ENCODE results near the gene UBLCP1. TPM values are rescaled to one million over a fixed set of nuclear protein-coding genes. Genes with fewer than 3 reads are reported as not detected.
"Not testable (repeated sequence)": the region's sequence is repeated elsewhere in the genome, so short reads cannot be mapped to it uniquely, and the experiment has no call there.

The UBLCP1 gene
- total RNA-seq, 1 experiment from 2014 or later = 59.3 TPM

DNA sequence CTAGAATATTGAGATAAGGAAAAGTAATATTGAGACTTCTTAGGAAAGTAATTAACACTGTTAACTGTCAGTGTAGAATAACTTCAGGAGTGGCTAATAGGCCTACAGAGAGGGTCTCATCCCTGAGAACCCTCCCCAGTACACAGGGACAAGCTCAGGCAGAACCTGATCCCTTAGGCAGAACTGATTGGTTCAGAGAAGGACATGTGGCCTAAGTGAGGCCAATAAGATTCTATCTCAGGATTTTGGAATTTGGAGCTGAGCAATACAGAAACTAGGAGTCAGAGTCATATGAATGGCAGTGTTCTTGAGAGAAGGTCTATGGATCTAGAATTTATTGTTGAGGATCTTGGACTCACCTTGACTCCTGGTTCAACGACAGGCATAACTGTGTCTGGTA lies 10.9 kb upstream of the UBLCP1 start:
- DNase-seq (ENCODE audit: low read depth) = no peak

- no peak for DNase-seq (ENCODE audit: low read depth)
Measured at GRCh38 chr5:159257007-159257406, 6.1 kb upstream of the UBLCP1 start.

DNA sequence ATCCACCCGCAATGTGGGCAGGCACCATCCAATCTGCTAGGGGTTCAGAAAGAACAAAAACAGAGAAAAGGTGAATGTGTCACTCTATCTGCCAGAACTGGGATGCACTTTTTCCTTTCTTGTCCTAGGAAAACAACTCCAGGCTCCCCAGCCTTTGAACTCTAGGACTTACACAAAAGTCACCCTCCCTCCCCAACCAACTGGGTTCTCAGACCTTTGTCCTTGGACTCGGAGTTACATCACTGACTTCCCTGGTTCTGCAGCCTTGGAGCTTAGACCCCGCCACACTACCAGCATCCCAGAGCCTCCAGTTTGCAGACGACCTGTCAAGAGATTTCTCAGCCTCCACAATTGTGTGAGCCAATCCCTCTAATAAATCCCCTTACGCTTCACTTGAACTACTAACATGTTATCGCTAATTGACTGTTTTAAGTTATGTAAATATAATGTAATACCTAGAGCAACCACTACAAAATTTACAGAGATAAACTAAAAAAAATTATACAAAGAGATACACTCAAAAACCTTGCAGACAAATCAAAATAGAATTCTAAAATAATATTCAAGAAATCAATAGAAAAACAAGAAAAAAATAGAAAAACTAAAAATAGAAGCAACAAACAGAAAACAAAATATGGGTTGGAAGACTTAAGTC lies 5.3 kb upstream of the UBLCP1 start:
- DNase-seq (ENCODE audit: low read depth) = no peak

DNA sequence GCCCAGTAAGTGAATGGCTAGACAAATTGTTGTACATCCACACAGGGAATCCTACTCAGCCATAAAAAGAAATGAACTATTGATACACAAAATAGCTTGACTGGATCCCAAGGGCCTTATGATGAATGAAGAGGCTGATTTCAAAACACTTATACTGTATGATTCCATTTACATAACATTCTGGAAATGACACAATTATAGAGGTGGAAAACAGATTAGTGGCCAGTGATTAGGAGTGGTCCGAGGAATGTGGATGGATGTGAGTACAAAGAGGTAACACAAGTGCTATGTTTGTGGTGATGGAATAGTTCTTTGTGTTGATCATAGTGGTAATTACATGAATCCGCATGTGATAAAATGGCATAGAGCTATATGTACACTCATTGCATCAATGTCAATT lies 4.7 kb upstream of the UBLCP1 start:
- DNase-seq (ENCODE audit: low read depth) = no peak

DNA sequence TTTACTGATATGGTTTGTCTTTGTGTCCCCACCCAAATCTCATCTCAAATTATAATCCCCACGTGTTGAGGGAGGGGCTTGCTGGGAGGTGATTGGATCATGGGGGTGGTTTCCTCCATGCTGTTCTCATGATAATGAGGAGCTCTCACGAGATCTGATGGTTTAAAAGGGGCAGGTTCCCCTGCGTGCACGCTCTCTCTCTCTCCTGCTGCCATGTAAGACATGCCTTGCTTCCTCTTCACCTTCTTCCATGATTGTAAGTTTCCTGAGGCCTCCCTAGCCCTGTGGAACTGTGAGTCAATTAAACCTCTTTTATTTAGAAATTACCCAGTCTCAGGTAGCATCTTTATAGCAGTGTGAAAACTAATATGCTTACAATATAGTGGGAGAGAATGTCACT lies 2.9 kb upstream of the UBLCP1 start:
- DNase-seq (ENCODE audit: low read depth) = not testable (repeated sequence)

GRCh38 chr5:159262472-159262858 lies 625 bp upstream of the UBLCP1 start:
- DNase-seq (ENCODE audit: low read depth) = peak; percentile 54

DNA sequence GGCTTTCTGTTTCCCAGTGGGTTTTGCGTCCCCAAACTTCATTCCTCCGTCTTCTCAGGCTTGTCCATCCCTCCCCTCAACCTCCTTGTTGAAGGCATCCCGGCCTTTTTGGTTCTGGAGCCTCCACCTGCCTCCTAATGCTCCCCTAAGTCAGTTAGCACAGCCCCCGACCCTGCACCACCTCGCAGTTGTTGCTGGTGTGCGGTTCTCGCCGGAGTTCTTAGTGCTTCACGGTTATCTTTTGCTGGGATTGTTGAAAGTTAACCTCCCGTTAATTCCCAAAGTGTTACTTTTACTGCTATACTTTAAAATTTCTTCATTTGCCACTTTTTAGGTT lies 447 bp downstream of the UBLCP1 start:
- DNase-seq (ENCODE audit: low read depth) = no peak

DNA sequence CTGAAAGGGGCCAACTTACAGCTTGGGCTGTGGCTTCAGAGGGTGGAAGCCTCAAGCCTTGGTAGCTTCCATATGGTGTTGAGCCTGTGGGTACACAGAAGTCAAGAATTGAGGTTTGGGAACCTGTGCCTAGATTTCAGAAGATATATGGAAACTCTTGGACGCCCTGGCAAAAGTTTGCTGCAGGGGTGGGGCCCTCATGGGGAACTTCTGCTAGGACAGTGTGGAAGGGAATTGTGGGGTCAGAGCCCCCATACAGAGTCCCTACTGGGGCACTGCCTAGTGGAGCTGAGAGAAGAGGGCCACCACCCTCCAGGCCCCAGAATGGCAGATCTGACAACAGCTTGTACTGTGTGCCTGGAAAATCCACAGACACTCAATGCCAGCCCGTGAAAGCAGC lies 3.7 kb downstream of the UBLCP1 start:
- DNase-seq (ENCODE audit: low read depth) = not testable (repeated sequence)

GRCh38 chr5:159269723-159270122 lies 6.6 kb downstream of the UBLCP1 start:
- DNase-seq (ENCODE audit: low read depth) = no peak

- no peak for DNase-seq (ENCODE audit: low read depth)
Measured at GRCh38 chr5:159273923-159274322, 10.8 kb downstream of the UBLCP1 start.

- no peak for DNase-seq (ENCODE audit: low read depth)
Measured at GRCh38 chr5:159274676-159275075, 11.6 kb downstream of the UBLCP1 start.

DNA sequence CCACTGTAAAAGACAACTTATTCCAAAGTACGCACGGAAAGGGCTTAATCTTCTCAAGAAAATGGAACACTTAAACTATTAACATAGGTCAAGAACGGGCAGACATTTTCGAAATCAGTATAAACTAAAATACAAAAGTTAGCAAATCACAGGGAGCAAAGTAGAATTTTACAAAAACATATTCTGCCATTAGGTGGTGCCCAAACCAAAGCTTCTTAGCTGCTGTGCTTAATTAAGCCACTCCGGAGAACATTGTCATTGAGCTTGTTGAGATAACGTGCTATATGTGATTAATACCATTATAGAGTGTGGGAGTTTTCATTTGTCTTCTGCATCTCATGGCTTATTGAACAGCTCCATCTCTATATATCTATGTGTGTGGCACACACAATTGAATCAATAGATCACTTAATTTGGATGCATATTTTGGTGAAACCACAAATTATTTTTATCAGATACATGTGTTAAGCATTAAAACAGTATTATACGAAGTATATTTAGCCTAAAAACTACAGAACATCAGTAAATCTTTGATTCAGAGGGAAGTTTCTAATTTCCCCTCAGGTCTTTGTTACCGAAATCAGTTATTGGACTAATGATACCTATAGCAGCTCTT lies 23.4 kb downstream of the UBLCP1 start:
- DNase-seq (ENCODE audit: low read depth) = peak; percentile 15

DNA sequence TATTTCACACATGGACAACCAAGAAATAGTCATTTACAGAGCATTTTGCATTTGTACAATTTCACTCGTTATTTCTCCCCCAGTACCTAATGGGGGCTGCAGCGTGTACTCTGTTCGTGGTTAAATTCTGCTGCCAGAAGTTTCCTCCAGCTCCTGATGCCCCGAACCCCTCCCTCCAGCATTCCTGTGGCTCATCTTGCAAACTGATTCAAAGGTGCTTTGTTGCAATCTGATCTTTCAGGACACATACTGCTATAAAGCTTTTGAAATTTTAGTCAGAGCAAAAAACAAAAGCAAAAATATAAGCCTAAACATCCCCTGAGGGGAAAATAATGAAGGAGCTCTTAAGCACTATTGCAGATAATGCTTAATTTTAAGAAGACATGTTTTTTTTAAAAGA lies 27.7 kb downstream of the UBLCP1 start:
- no peak for DNase-seq (ENCODE audit: low read depth)

DNA sequence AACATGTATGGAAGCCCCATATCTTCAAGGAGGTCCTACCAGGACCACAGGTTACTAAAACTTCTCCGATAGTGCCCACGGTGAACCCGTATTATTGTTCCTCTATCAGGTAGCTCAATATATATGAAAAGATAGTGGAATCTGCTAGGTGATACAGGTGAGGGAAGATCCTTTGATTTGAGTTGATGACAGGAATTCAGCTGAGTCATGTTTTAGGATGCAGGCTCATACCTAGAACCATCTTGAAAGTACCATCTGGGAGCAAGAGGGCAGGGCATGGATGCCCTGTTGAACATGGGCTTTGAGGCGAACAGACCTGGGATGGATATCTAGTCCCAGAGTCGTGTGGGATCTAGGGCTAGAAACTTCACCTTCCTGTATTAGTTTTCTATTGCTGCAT lies 31.8 kb downstream of the UBLCP1 start:
- no peak for DNase-seq (ENCODE audit: low read depth)

GRCh38 chr5:159297300-159297699 lies 34.2 kb downstream of the UBLCP1 start:
- not testable (repeated sequence) for DNase-seq (ENCODE audit: low read depth)

GRCh38 chr5:159301466-159301865 lies 38.4 kb downstream of the UBLCP1 start:
- no peak for DNase-seq (ENCODE audit: low read depth)

GRCh38 chr5:159301929-159302860 lies 39.1 kb downstream of the UBLCP1 start:
- DNase-seq (ENCODE audit: low read depth) = not testable (repeated sequence)

DNA sequence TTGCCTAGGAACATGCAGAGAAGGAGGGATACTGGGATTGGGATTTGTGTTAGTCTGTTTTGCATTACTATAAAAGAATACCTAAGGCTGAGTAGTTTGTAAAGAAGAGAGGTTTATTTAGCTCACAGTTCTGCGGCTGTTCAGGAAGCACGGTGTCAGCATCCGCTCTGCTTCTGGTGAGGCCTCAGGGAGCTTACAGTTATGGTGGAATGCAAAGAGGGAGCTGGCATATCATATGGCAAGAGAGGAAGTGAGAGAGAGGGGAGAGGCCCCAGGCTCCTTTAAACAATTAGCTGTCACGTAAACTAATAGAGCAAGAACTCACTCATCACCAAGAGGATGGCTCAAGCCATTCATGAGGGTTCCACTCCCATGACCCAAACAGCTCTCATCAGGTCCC lies 40.2 kb downstream of the UBLCP1 start:
- DNase-seq (ENCODE audit: low read depth) = no peak

DNA sequence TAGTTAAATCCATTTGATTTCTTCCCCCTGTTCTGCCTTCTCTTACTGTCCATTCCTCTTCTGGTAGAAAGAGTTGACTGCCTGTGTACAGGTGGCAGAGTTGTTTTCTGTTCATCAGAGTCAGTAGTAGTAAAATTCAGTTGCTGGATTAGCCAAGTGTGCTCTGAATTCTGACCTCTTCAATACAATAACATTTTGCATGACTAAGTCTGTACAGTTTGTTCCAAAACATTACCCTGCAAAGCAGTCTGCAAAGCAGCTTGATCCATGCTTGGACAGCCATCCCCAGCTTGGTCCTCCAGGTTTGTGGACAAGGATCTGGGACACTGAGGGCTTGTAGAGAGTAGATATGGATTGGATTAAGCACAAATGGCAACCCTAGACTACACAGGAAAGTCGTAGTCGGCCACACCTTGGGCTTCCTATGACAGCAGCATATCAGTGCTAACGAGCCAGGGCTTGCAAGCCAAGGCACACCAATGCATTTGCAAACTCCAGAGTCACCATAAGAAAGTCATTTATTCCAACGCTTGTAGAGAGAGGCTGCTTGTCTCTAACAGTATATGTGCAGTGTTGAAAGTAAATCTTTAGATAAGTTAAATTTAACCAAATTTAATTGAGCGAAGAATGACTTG lies 42.0 kb downstream of the UBLCP1 start:
- DNase-seq (ENCODE audit: low read depth) = no peak

DNA sequence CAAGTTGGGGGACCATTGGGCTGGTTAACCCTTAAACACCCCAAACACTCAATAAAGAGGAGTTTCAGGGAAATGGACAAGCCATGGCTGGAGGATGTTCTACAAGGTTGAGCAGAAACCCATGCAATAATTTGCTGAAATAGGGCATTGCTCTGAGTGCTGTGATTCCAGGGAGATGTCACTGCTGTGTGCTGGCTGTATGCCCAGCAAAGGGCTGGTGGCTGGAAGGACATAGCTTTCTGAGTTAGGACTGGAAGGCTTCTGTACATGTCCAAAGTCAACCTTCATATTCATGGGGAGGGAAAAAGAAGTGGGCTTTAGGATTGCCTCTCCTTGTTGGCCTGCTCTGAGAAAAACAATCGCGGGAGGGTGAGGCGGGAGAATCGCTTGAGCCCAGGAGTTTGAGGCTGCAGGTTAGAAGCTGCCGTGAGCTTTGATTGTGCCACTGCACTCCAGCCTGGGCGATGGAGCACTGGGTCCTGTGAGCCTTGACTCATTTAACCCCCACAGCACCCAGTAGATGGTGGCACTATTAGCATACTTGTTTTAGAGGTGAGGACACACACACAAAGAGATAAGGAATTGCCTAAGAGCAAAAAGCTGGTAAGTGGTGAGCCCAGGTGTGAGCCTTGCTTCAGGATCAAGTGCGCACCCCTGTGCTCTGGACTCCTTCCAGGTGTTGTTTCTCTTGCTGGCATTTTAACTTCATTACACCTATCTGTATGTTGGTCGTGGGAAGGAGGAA lies 46.8 kb downstream of the UBLCP1 start:
- DNase-seq (ENCODE audit: low read depth) = no peak

DNA sequence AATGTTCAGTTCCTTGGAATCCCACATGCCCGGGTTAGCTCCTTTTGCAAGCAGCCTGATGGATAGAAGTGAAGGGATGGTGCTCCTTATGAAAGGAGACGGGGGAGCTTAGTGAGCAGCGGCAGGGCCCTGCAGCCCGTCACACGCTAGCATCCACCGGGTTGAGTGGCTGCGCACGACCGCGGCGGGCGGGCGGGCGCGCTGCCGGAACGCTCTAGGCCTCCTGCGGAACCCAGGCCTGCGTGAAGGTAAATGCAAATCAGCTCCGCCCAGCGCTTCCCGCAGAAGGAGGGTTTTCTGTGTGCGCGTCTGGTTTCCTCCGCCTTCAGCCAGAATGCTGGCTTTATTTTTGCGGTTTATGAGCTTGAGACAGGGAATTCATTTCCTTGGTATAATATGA lies 47.4 kb downstream of the UBLCP1 start:
- no peak for DNase-seq (ENCODE audit: low read depth)

DNA sequence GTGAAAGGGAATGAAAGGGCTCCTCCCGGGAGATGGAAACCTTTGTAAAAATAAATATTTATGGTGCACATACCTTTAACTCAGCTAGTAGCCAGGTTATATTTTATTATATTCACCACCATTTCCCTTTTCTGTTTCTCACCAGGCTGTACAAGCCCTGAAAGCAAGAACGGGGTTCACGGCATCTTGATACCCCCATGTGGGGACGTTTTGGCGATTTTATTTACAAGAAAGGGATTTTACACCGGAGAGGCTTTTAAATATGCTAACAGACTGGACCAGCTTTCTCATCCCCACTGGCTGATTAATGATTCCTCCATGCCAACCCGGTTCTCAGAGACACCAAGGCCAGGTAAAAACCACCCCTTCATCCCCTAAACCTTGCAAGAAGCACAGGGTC lies 48.0 kb downstream of the UBLCP1 start:
- no peak for DNase-seq (ENCODE audit: low read depth)

Data from Daoy (cell line).